ENCODE measurements around the gene CDK13.

- TF ChIP-seq ZNF24 (tag by site-specific recombination; IDR thresholded peaks at IDR 0.05) (no peak), KLF7 (tag by site-specific recombination; IDR thresholded peaks at IDR 0.05; ENCODE audit: borderline replicate concordance) (no peak)
These were observed 28.4 kb upstream of the CDK13 start for GRCh38 chr7:39921506-39922175.
